GM19438 (cell line): ENCODE measurements around the gene PSMC6.
"Not testable (repeated sequence)": the region's sequence is repeated elsewhere in the genome, so short reads cannot be mapped to it uniquely, and the experiment has no call there.

Experiments
- ATAC-seq: cut with Tn5 transposase; IDR thresholded peaks from one replicate; pipeline ENCODE4 v1.9.1; 2021; ENCODE audit warnings: low read depth; ENCODE audit not compliant: unreplicated experiment

PSMC6 gene

GRCh38 chr14:52711666-52712065 is 4.7 kb downstream of the PSMC6 start:
- ATAC-seq: no peak

GRCh38 chr14:52716155-52716554 is 9.2 kb downstream of the PSMC6 start:
- no peak for ATAC-seq

GRCh38 chr14:52723514-52724359 is 16.7 kb downstream of the PSMC6 start:
- no peak for ATAC-seq

- ATAC-seq: no peak
These were observed 17.3 kb downstream of the PSMC6 start for GRCh38 chr14:52724360-52724644.

GRCh38 chr14:52727509-52727908 is 20.5 kb downstream of the PSMC6 start:
- ATAC-seq: not testable (repeated sequence)

GRCh38 chr14:52729035-52729434 is 22.0 kb downstream of the PSMC6 start:
- ATAC-seq: not testable (repeated sequence)

GRCh38 chr14:52729585-52729924 is 22.6 kb downstream of the PSMC6 start:
- ATAC-seq: no peak

GRCh38 chr14:52729925-52730708 is 23.1 kb downstream of the PSMC6 start, which contains the start of gene STYX:
Gene STYX, plus strand, starts transcription at chr14:52730166. Its CDS starts 309 bp downstream, at chr14:52730475.
- peak; percentile 97 for ATAC-seq

GRCh38 chr14:52730709-52731111 is 23.7 kb downstream of the PSMC6 start:
- no peak for ATAC-seq

- no peak for ATAC-seq
These were observed 26.8 kb downstream of the PSMC6 start for GRCh38 chr14:52733824-52734223.

GRCh38 chr14:52735921-52736489 is 29.0 kb downstream of the PSMC6 start:
- no peak for ATAC-seq

- no peak for ATAC-seq
These were observed 31.4 kb downstream of the PSMC6 start for GRCh38 chr14:52738409-52738808.

- no peak for ATAC-seq
These were observed 33.8 kb downstream of the PSMC6 start for GRCh38 chr14:52740751-52741150.

GRCh38 chr14:52741865-52742264 is 34.9 kb downstream of the PSMC6 start:
- ATAC-seq: no peak

GRCh38 chr14:52748647-52749292 is 41.8 kb downstream of the PSMC6 start:
- ATAC-seq: no peak

- ATAC-seq: no peak
These were observed 48.8 kb downstream of the PSMC6 start for GRCh38 chr14:52755607-52756316.

- no peak for ATAC-seq
These were observed 52.1 kb downstream of the PSMC6 start for GRCh38 chr14:52759145-52759544.

GRCh38 chr14:52762923-52763322 is 55.9 kb downstream of the PSMC6 start:
- not testable (repeated sequence) for ATAC-seq

- no peak for ATAC-seq
These were observed 60.2 kb downstream of the PSMC6 start for GRCh38 chr14:52767058-52767833.

- ATAC-seq: no peak
These were observed 62.9 kb downstream of the PSMC6 start for GRCh38 chr14:52769887-52770286.
